ENCODE data around the gene WDR37. TPM values are rescaled to one million over a fixed set of nuclear protein-coding genes. Genes with fewer than 3 reads are reported as not detected.
A peak's percentile ranks its signal among the peaks of the same experiment; 100 is the strongest.
"Not testable (repeated sequence)": the region's sequence is repeated elsewhere in the genome, so short reads cannot be mapped to it uniquely, and the experiment has no call there.

The WDR37 gene
- total RNA-seq, 6 experiments from 2014 or later = 5.8 to 9.7 (median 8.3) TPM

- Histone ChIP-seq H3K4me1 (no peaks in the 10 kb centered on the region), H3K4me3 (no peak overlapping the region), H3K27me3 (no peaks in the 10 kb centered on the region), H3K36me3 (peaks cover 2 to 60% (median 17%) of the 10 kb centered on the region in 4 donors), H3K9me3 (no peaks in the 10 kb centered on the region), H3K27ac (no peak overlapping the region)
- WGBS (ENCODE audit: insufficient coverage, low coverage, low lambda C conversion rate, missing lambda C conversion rate) = 83% methylated on average over 6 of the region's 6 CpGs
- ATAC-seq = no peak
- peak in 1 of 3 donors; percentile 32 for DNase-seq
- TF ChIP-seq CTCF (IDR thresholded peaks at IDR 0.05) (no peak), POLR2A (IDR thresholded peaks at IDR 0.05) (no peak)
- intact Hi-C loops (cut with DNase I) = no loop called here
Measured at GRCh38 chr10:1115607-1115955, 59.4 kb downstream of the WDR37 start.

DNA sequence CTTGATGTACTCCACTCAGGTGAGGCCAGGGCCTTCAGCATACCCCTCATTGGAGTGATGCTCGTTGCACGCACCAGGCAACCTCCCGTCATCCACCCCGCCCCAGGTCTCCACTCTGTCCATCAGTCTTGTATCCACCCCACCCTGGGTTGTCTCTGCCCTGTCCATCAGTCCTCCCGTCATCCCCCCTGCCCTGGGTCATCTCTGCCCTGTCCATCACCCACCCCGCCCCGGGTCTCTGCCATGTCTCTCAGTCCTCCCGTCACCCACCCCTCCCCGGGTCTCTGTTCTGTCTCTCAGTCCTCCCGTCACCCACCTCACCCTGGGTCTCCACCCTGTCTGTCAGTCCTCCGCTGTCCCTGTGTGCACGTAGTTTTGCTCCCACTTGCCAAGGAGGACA is 59.9 kb downstream of the WDR37 start:
- no peaks in the 10 kb centered on the region for H3K27me3 ChIP-seq
- H3K9me3 ChIP-seq = no peaks in the 10 kb centered on the region
- H3K4me1 ChIP-seq = no peaks in the 10 kb centered on the region
- ATAC-seq (peak in 1 of 4 donors; percentile 35), DNase-seq (peak in 1 of 3 donors; percentile 35)
- WGBS (ENCODE audit: insufficient coverage, low coverage, low lambda C conversion rate, missing lambda C conversion rate) = 95% methylated on average over 8 of the region's 12 CpGs
- intact Hi-C loops (cut with DNase I) = no loop called here
- H3K4me3 ChIP-seq = no peak overlapping the region
- H3K36me3 ChIP-seq = peaks cover 3 to 64% (median 17%) of the 10 kb centered on the region in 4 donors
- H3K27ac ChIP-seq = no peak overlapping the region
- no peak for TF ChIP-seq CTCF (IDR thresholded peaks at IDR 0.05)
- TF ChIP-seq POLR2A (IDR thresholded peaks at IDR 0.05) = no peak

- no peaks in the 10 kb centered on the region for H3K9me3 ChIP-seq
- H3K27ac ChIP-seq = no peak overlapping the region
- no peaks in the 10 kb centered on the region for H3K4me1 ChIP-seq
- no peak for TF ChIP-seq POLR2A (IDR thresholded peaks at IDR 0.05)
- 85% methylated on average over 8 of the region's 10 CpGs for WGBS (ENCODE audit: insufficient coverage, low coverage, low lambda C conversion rate, missing lambda C conversion rate)
- DNase-seq (peak in 1 of 3 donors; percentile 11), ATAC-seq (no peak)
- H3K4me3 ChIP-seq = no peak overlapping the region
- H3K27me3 ChIP-seq = no peaks in the 10 kb centered on the region
- intact Hi-C loops (cut with DNase I) = no loop called here
- H3K36me3 ChIP-seq = peaks cover 5 to 72% (median 19%) of the 10 kb centered on the region in 4 donors
Measured at GRCh38 chr10:1116696-1117280, 60.6 kb downstream of the WDR37 start.

- H3K4me1 ChIP-seq = no peaks in the 10 kb centered on the region
- no peaks in the 10 kb centered on the region for H3K9me3 ChIP-seq
- TF ChIP-seq POLR2A (IDR thresholded peaks at IDR 0.05) (no peak), CTCF (IDR thresholded peaks at IDR 0.05) (no peak)
- WGBS (ENCODE audit: insufficient coverage, low coverage, low lambda C conversion rate, missing lambda C conversion rate) = 96% methylated on average over 4 of the region's 14 CpGs
- H3K27me3 ChIP-seq = no peaks in the 10 kb centered on the region
- H3K36me3 ChIP-seq = peaks cover 5 to 76% (median 23%) of the 10 kb centered on the region in 4 donors
- ATAC-seq (no peak), DNase-seq (peak in 1 of 3 donors; percentile 30)
- no peak overlapping the region for H3K4me3 ChIP-seq
- no peak overlapping the region for H3K27ac ChIP-seq
- intact Hi-C loops (cut with DNase I) = no loop called here
Measured at GRCh38 chr10:1117651-1118050, 61.5 kb downstream of the WDR37 start.

DNA sequence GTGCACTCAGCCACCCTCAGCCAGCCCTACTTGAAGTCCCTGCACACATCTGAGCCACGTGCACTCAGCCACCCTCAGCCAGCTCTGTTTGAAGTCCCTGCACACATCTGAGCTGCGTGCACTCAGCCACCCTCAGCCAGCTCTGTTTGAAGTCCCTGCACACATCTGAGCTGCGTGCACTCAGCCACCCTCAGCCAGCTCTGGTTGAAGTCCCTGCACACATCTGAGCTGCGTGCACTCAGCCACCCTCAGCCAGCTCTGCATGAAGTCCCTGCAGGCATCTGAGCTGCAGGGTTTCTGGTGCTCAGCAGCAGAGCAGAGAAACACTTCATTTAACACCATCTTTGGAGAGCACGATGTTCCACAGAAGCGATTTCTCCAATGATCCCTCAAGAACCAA is 62.1 kb downstream of the WDR37 start:
- H3K9me3 ChIP-seq; H3K27ac ChIP-seq; H3K4me1 ChIP-seq; H3K27me3 ChIP-seq; ATAC-seq; H3K4me3 ChIP-seq; intact Hi-C loops (cut with DNase I): not testable (repeated sequence)
- DNase-seq = peak in 1 of 3 donors; percentile 10
- WGBS (ENCODE audit: insufficient coverage, low coverage, low lambda C conversion rate, missing lambda C conversion rate) = 78% methylated on average over 3 of the region's 6 CpGs
- H3K36me3 ChIP-seq = peaks cover 6 to 72% (median 20%) of the 10 kb centered on the region in 4 donors

Measured in right lobe of liver (tissue), 6 donors.